Vagina (tissue), 2 donors: ENCODE results near the gene ANKS1B. TPM values are rescaled to one million over a fixed set of nuclear protein-coding genes. Genes with fewer than 3 reads are reported as not detected.

ENCODE experiments used
- DNase-seq, 2 donors: peaks; one replicate each; pipeline ENCODE4 v3.0.0-alpha.2; 2017; ENCODE audit errors: extremely low spot score in 2 of 2
- H3K27ac ChIP-seq: fragments of 200-600 bp; sonication (generic); one replicate; pipeline ENCODE4 v1.5.1; 2019
- H3K27me3 ChIP-seq: fragments of 200-600 bp; sonication (generic); one replicate; pipeline ENCODE4 v1.5.1; 2019
- H3K36me3 ChIP-seq, 2 donors: fragments of 200-600 bp; sonication (generic); one replicate each; pipeline ENCODE4 v1.5.1; 2017 to 2019
- H3K4me1 ChIP-seq: fragments of 200-600 bp; sonication (generic); one replicate; pipeline ENCODE4 v1.5.1; 2019
- H3K4me3 ChIP-seq, 2 donors: fragments of 200-600 bp; sonication (generic); 1 replicate in 1 of 2; 2 replicates in 1 of 2; pipeline ENCODE4 v1.5.1; 2016 to 2019
- H3K9me3 ChIP-seq: fragments of 200-600 bp; sonication (generic); one replicate; pipeline ENCODE4 v1.5.1; 2019
- CTCF ChIP-seq, 3 experiments: fragments of 450-650 bp in 2 of 3; fragments of 200-600 bp in 1 of 3; sonication (generic) in 1 of 3; IDR thresholded peaks; one replicate each; pipeline ENCODE4 v1.5.1; 2017 to 2019; ENCODE audit warnings: antibody characterized with exemption in 3 of 3, mild to moderate bottlenecking in 2 of 3, moderate library complexity in 2 of 3
- POLR2A ChIP-seq, 2 donors: fragments of 450-650 bp; IDR thresholded peaks; one replicate each; pipeline ENCODE4 v1.6.1; 2017; ENCODE audit warnings: antibody characterized with exemption in 2 of 2, mild to moderate bottlenecking in 2 of 2, moderate library complexity in 2 of 2
- POLR2AphosphoS5 ChIP-seq, 2 donors: sonication (generic); formaldehyde crosslinking; IDR thresholded peaks; one replicate each; pipeline ENCODE4 v1.9.0; 2017; ENCODE audit warnings: antibody characterized with exemption in 2 of 2, mild to moderate bottlenecking in 2 of 2, low read depth in 1 of 2; ENCODE audit not compliant: insufficient read depth in 1 of 2
- intact Hi-C: fragments of 100-400 bp; cut with DNase I; formaldehyde crosslinking; loops from one replicate; pipeline ENCODE4 v1.15.1; 2023
- total RNA-seq: library from RNA; depleted of rRNA; stranded (reverse); fragments of >200 nt; gene quantifications from one replicate; pipeline ENCODE4 v1.2.3, GENCODE V29; 2016

ANKS1B gene
- total RNA-seq, 1 donor from 2014 or later = 11.5 TPM

- no peaks in the 10 kb centered on the region for H3K4me1 ChIP-seq
- no peak overlapping the region for H3K27ac ChIP-seq
- H3K27me3 ChIP-seq = no peaks in the 10 kb centered on the region
- TF ChIP-seq CTCF (IDR thresholded peaks at IDR 0.05) (no peak), POLR2A (IDR thresholded peaks at IDR 0.05) (no peak)
- no peaks in the 10 kb centered on the region for H3K36me3 ChIP-seq
- intact Hi-C loops = no loop called here
- no peak for DNase-seq
- H3K4me3 ChIP-seq = no peak overlapping the region
- H3K9me3 ChIP-seq = no peaks in the 10 kb centered on the region
Observed at GRCh38 chr12:99901181-99901580, 83.6 kb downstream of the ANKS1B start.

GRCh38 chr12:99898645-99899044 lies 86.1 kb downstream of the ANKS1B start:
- no peak overlapping the region for H3K27ac ChIP-seq
- H3K27me3 ChIP-seq = no peaks in the 10 kb centered on the region
- no peak for TF ChIP-seq POLR2AphosphoS5 (IDR thresholded peaks at IDR 0.05; ENCODE audit: insufficient read depth in 1 of 2, low read depth in 1 of 2)
- TF ChIP-seq CTCF (IDR thresholded peaks at IDR 0.05) = no peak
- TF ChIP-seq POLR2A (IDR thresholded peaks at IDR 0.05) = no peak
- no peaks in the 10 kb centered on the region for H3K36me3 ChIP-seq
- H3K4me1 ChIP-seq = no peaks in the 10 kb centered on the region
- no peak overlapping the region for H3K4me3 ChIP-seq
- intact Hi-C loops = no loop called here
- no peaks in the 10 kb centered on the region for H3K9me3 ChIP-seq
- no peak for DNase-seq

- no peak for TF ChIP-seq CTCF (IDR thresholded peaks at IDR 0.05)
- no peak for TF ChIP-seq POLR2A (IDR thresholded peaks at IDR 0.05)
- TF ChIP-seq POLR2AphosphoS5 (IDR thresholded peaks at IDR 0.05; ENCODE audit: insufficient read depth in 1 of 2, low read depth in 1 of 2) = no peak
- H3K27me3 ChIP-seq = no peaks in the 10 kb centered on the region
- no peaks in the 10 kb centered on the region for H3K9me3 ChIP-seq
- no peak overlapping the region for H3K4me3 ChIP-seq
- no peak for DNase-seq
- no peaks in the 10 kb centered on the region for H3K36me3 ChIP-seq
- H3K4me1 ChIP-seq = no peaks in the 10 kb centered on the region
- intact Hi-C loops = no loop called here
- H3K27ac ChIP-seq = no peak overlapping the region
Observed at GRCh38 chr12:99879439-99879838, 105.3 kb downstream of the ANKS1B start.

- Histone ChIP-seq H3K4me3 (no peak overlapping the region), H3K4me1 (no peaks in the 10 kb centered on the region), H3K36me3 (no peaks in the 10 kb centered on the region), H3K27me3 (no peaks in the 10 kb centered on the region), H3K27ac (no peak overlapping the region), H3K9me3 (no peaks in the 10 kb centered on the region)
- TF ChIP-seq CTCF (IDR thresholded peaks at IDR 0.05) (no peak), POLR2A (IDR thresholded peaks at IDR 0.05) (no peak), POLR2AphosphoS5 (IDR thresholded peaks at IDR 0.05; ENCODE audit: insufficient read depth in 1 of 2, low read depth in 1 of 2) (no peak)
- DNase-seq = no peak
- intact Hi-C loops = no loop called here
Observed at GRCh38 chr12:99875081-99875480, 109.7 kb downstream of the ANKS1B start.

- Histone ChIP-seq H3K27ac (no peak overlapping the region), H3K36me3 (no peaks in the 10 kb centered on the region), H3K9me3 (no peaks in the 10 kb centered on the region), H3K27me3 (no peaks in the 10 kb centered on the region), H3K4me1 (no peaks in the 10 kb centered on the region), H3K4me3 (no peak overlapping the region)
- DNase-seq = no peak
- no peak for TF ChIP-seq POLR2A (IDR thresholded peaks at IDR 0.05)
- TF ChIP-seq POLR2AphosphoS5 (IDR thresholded peaks at IDR 0.05; ENCODE audit: insufficient read depth in 1 of 2, low read depth in 1 of 2) = no peak
- TF ChIP-seq CTCF (IDR thresholded peaks at IDR 0.05) = no peak
- intact Hi-C loops = no loop called here
Observed at GRCh38 chr12:99870085-99870484, 114.7 kb downstream of the ANKS1B start.
